ENCODE data around the gene KHSRP. TPM values are rescaled to one million over a fixed set of nuclear protein-coding genes. Genes with fewer than 3 reads are reported as not detected.

The KHSRP gene
- total and polyA plus RNA-seq, 2 of the 4 experiments (the other 2 are of a cell fraction) = 31.9 to 93.7 TPM

- no peak for ATAC-seq (ENCODE audit: low read depth)
Observed at GRCh38 chr19:6464070-6464873, 39.7 kb upstream of the KHSRP start, which contains the start of gene CRB3. Gene CRB3, plus strand, starts transcription at chr19:6464271. Its CDS starts 431 bp downstream, at chr19:6464702.

More at GRCh38 chr19:6464070-6464873, 39.7 kb upstream of the KHSRP start, which contains the start of gene CRB3:
- Histone ChIP-seq H2BK15ac (ENCODE audit: low read depth, low read length) (no peak within 1 kb of the TSS), H4K91ac (ENCODE audit: insufficient read depth, low read depth, low read length) (no peak within 1 kb of the TSS), H2BK120ac (ENCODE audit: low read depth, low read length) (no peak within 1 kb of the TSS), H2BK5ac (ENCODE audit: low read depth, low read length, poor library complexity, severe bottlenecking) (no peak within 1 kb of the TSS), H3K9me1 (ENCODE audit: insufficient read depth, low read length) (no peaks in the 10 kb centered on the region; the same call in 1 of the 2 replicates), H3K23ac (ENCODE audit: low read depth, low read length) (no peak within 1 kb of the TSS), H3K4me1 (ENCODE audit: control insufficient read depth, insufficient read depth, low read length) (no peaks in the 10 kb centered on the region), H2BK20ac (ENCODE audit: low read depth, low read length) (no peak within 1 kb of the TSS), H3K18ac (ENCODE audit: low read depth, low read length) (no peak within 1 kb of the TSS), H2AFZ (replicated peaks; ENCODE audit: low read length, poor library complexity) (no peak within 1 kb of the TSS), H4K8ac (ENCODE audit: low read depth in 2 of 2, low read length in 2 of 2) (no peak within 1 kb of the TSS), H3K9me3 (ENCODE audit: control insufficient read depth, insufficient read depth, low read length) (no peaks in the 10 kb centered on the region), H3K27ac (ENCODE audit: insufficient read depth, low read length) (no peak within 1 kb of the TSS), H4K5ac (ENCODE audit: low read depth, low read length) (no peak within 1 kb of the TSS), H3K27me3 (ENCODE audit: control insufficient read depth, insufficient read depth, low read length) (peaks cover 27% of the 10 kb centered on the region), H3K4me2 (ENCODE audit: low read depth, low read length) (no peak within 1 kb of the TSS), H3K9ac (ENCODE audit: low read depth, low read length) (no peak within 1 kb of the TSS), H3K36me3 (ENCODE audit: control insufficient read depth, insufficient read depth, low read length) (no peaks in the 10 kb centered on the region), H3K79me1 (ENCODE audit: low read depth in 1 of 2, low read length in 2 of 2) (no peaks in the 10 kb centered on the region), H3K14ac (replicated peaks; ENCODE audit: low read depth, low read length) (no peak within 1 kb of the TSS), H3K4ac (ENCODE audit: low read depth, low read length) (no peak within 1 kb of the TSS), H3K56ac (ENCODE audit: extremely low read depth, insufficient read depth, low read length) (no peak within 1 kb of the TSS), H2AK9ac (replicated peaks; ENCODE audit: low read depth, low read length, poor library complexity) (no peak within 1 kb of the TSS), H2AK5ac (ENCODE audit: low read depth, low read length) (no peak within 1 kb of the TSS), H4K20me1 (ENCODE audit: insufficient read depth, low read length) (no peaks in the 10 kb centered on the region), H3K4me3 (ENCODE audit: insufficient read depth, low read depth, low read length) (no peak within 1 kb of the TSS)
- ChIA-PET POLR2A (ENCODE audit: unreplicated experiment) (no interaction called here), CTCF (no interaction called here)
- 2% methylated on average over 19 of the region's 65 CpGs; no CpG with 5 or more reads in 1 of the 2 experiments for WGBS, 2 experiments (ENCODE audit: extremely low coverage in 2 of 2, insufficient read length in 1 of 2)
- no peak for TF ChIP-seq MAFK (IDR thresholded peaks at IDR 0.05; ENCODE audit: low read depth, low read length)
- no peak for TF ChIP-seq NFE2L2 (IDR thresholded peaks at IDR 0.05; ENCODE audit: low read depth, low read length)
- TF ChIP-seq CEBPB (IDR thresholded peaks at IDR 0.05; ENCODE audit: low read depth, low read length) = no peak
- no peak for TF ChIP-seq SMC3 (IDR thresholded peaks at IDR 0.05; ENCODE audit: low read depth, low read length)
- no peak for TF ChIP-seq POLR2A (IDR thresholded peaks at IDR 0.05; ENCODE audit: low read depth, low read length)
- TF ChIP-seq, protein P1, sequence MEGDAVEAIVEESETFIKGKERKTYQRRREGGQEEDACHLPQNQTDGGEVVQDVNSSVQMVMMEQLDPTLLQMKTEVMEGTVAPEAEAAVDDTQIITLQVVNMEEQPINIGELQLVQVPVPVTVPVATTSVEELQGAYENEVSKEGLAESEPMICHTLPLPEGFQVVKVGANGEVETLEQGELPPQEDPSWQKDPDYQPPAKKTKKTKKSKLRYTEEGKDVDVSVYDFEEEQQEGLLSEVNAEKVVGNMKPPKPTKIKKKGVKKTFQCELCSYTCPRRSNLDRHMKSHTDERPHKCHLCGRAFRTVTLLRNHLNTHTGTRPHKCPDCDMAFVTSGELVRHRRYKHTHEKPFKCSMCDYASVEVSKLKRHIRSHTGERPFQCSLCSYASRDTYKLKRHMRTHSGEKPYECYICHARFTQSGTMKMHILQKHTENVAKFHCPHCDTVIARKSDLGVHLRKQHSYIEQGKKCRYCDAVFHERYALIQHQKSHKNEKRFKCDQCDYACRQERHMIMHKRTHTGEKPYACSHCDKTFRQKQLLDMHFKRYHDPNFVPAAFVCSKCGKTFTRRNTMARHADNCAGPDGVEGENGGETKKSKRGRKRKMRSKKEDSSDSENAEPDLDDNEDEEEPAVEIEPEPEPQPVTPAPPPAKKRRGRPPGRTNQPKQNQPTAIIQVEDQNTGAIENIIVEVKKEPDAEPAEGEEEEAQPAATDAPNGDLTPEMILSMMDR (conservative IDR thresholded peaks at IDR 0.05; ENCODE audit: low read depth, low read length) = no peak
- BruUV-seq (replicated peaks) = no TSS peak
- intact Hi-C loops (cut with micrococcal nuclease) (no loop called here), in situ Hi-C loops (cut with MboI; ENCODE audit: low sequenced_read_pairs) (no loop called here), dilution Hi-C loops (cut with HindIII; ENCODE audit: low sequenced_read_pairs, unreplicated experiment) (no loop called here)
- DNase-seq = no peak

Data from IMR-90 (cell line).